Ovary (tissue), 3 donors: ENCODE data around the gene GTSF1L.

Experiments
- EP300 ChIP-seq: sonication (generic); formaldehyde crosslinking; IDR thresholded peaks from one replicate; pipeline ENCODE4 v1.6.1; 2017; ENCODE audit warnings: antibody characterized with exemption
- POLR2A ChIP-seq: fragments of 450-650 bp; IDR thresholded peaks from one replicate; pipeline ENCODE4 v1.6.1; 2017; ENCODE audit warnings: antibody characterized with exemption, mild to moderate bottlenecking, moderate library complexity
- TF ChIP-seq, protein P1 (sequence below), 3 donors: fragments of 450-650 bp in 2 of 3; fragments of 200-600 bp in 1 of 3; IDR thresholded peaks; one replicate each; pipeline versions ENCODE4 v1.5.1 to v1.8.0; 2016 to 2022; ENCODE audit warnings: antibody characterized with exemption in 3 of 3, mild to moderate bottlenecking in 1 of 3
- donor health status: DM: no; HTN: no; CAD: no.

DNA sequence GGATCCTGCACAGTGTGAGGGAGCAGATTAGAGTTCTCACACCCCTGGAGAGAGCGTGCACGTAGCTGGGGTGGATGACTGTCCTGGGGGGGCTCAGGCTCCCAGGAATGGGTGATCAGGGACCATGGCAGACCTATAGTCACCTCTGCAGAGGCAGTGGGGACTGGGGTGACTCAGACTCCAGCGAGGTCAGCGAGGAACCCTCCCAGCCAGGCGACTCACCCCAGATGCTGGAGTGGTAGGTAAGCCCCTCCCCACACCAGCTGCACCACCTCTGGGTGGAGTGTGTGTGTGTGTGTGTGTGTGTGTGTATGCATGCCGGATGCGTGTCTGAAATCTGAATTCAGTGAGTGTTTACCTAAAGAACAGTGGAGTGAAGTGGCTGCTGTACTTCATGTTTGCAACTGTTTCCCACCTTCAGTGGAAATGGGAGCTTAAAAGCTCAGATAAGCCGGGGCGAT is 17.4 kb upstream of the GTSF1L start:
- TF ChIP-seq, protein P1, sequence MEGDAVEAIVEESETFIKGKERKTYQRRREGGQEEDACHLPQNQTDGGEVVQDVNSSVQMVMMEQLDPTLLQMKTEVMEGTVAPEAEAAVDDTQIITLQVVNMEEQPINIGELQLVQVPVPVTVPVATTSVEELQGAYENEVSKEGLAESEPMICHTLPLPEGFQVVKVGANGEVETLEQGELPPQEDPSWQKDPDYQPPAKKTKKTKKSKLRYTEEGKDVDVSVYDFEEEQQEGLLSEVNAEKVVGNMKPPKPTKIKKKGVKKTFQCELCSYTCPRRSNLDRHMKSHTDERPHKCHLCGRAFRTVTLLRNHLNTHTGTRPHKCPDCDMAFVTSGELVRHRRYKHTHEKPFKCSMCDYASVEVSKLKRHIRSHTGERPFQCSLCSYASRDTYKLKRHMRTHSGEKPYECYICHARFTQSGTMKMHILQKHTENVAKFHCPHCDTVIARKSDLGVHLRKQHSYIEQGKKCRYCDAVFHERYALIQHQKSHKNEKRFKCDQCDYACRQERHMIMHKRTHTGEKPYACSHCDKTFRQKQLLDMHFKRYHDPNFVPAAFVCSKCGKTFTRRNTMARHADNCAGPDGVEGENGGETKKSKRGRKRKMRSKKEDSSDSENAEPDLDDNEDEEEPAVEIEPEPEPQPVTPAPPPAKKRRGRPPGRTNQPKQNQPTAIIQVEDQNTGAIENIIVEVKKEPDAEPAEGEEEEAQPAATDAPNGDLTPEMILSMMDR (IDR thresholded peaks at IDR 0.05): no peak
- TF ChIP-seq POLR2A (no peak), EP300 (no peak)
